Measurements from ENCODE around the gene CFLAR. TPM values are rescaled to one million over a fixed set of nuclear protein-coding genes. Genes with fewer than 3 reads are reported as not detected.

CFLAR gene
- total and polyA plus RNA-seq, 2 of the 4 experiments (the other 2 are of a cell fraction): 29.2 to 59.9 TPM

- peaks cover 39 to 65% of the 10 kb centered on the region in 2 experiments for H3K79me1 ChIP-seq (ENCODE audit: low read depth in 1 of 2, low read length in 2 of 2)
- intact Hi-C loops (cut with micrococcal nuclease) (no loop called here), in situ Hi-C loops (cut with MboI; ENCODE audit: low sequenced_read_pairs) (no loop called here), dilution Hi-C loops (cut with HindIII; ENCODE audit: low sequenced_read_pairs, unreplicated experiment) (no loop called here)
- peaks cover 24% of the 10 kb centered on the region for H3K36me3 ChIP-seq (ENCODE audit: control insufficient read depth, insufficient read depth, low read length)
- ChIA-PET POLR2A (ENCODE audit: unreplicated experiment) (interaction anchor here (0.9 kb wide), 1 partner anchor 14 kb away, joined by 3 read pairs; no protein-coding TSS in a partner anchor), CTCF (no interaction called here)
- no peak overlapping the region for H3K18ac ChIP-seq (ENCODE audit: low read depth, low read length)
- H2BK20ac ChIP-seq (ENCODE audit: low read depth, low read length): 0 out of 2 replicates have a peak overlapping the region, but pooled peaks have one; percentile 6
- no peak overlapping the region for H3K4ac ChIP-seq (ENCODE audit: low read depth, low read length)
- H3K56ac ChIP-seq (ENCODE audit: extremely low read depth, insufficient read depth, low read length): no peak overlapping the region
- peaks cover 23% of the 10 kb centered on the region for H3K9me1 ChIP-seq (ENCODE audit: insufficient read depth, low read length)
- H4K5ac ChIP-seq (ENCODE audit: low read depth, low read length): no peak overlapping the region
- H3K9me3 ChIP-seq (ENCODE audit: control insufficient read depth, insufficient read depth, low read length): no peaks in the 10 kb centered on the region
- H3K4me2 ChIP-seq (ENCODE audit: low read depth, low read length): no peak overlapping the region
- no TSS peak for BruUV-seq (replicated peaks)
- H3K14ac ChIP-seq (replicated peaks; ENCODE audit: low read depth, low read length): no peak overlapping the region
- DNase-seq: no peak
- no peaks in the 10 kb centered on the region for H3K27me3 ChIP-seq (ENCODE audit: control insufficient read depth, insufficient read depth, low read length)
- no peak overlapping the region for H3K23ac ChIP-seq (ENCODE audit: low read depth, low read length)
- no peak overlapping the region for H2AFZ ChIP-seq (replicated peaks; ENCODE audit: low read length, poor library complexity)
- H2BK15ac ChIP-seq (ENCODE audit: low read depth, low read length): no peak overlapping the region
- TF ChIP-seq SMC3 (IDR thresholded peaks at IDR 0.05; ENCODE audit: low read depth, low read length) (no peak), MAZ (IDR thresholded peaks at IDR 0.05; ENCODE audit: borderline replicate concordance, low read depth, low read length) (no peak), ELK1 (IDR thresholded peaks at IDR 0.05; ENCODE audit: borderline replicate concordance, low read depth, low read length) (no peak), RCOR1 (IDR thresholded peaks at IDR 0.05; ENCODE audit: insufficient replicate concordance, low read length) (no peak), MXI1 (IDR thresholded peaks at IDR 0.05; ENCODE audit: borderline replicate concordance, low read depth, low read length) (no peak), CHD1 (IDR thresholded peaks at IDR 0.05; ENCODE audit: low read depth, low read length) (no peak), FOS (IDR thresholded peaks at IDR 0.05; ENCODE audit: low read depth, low read length) (no peak), NFE2L2 (IDR thresholded peaks at IDR 0.05; ENCODE audit: low read depth, low read length) (no peak), CEBPB (IDR thresholded peaks at IDR 0.05; ENCODE audit: low read depth, low read length) (no peak), POLR2A (IDR thresholded peaks at IDR 0.05; ENCODE audit: low read depth, low read length) (no peak), MAFK (IDR thresholded peaks at IDR 0.05; ENCODE audit: low read depth, low read length) (no peak), RFX5 (IDR thresholded peaks at IDR 0.05; ENCODE audit: low read depth, low read length) (no peak), BHLHE40 (IDR thresholded peaks at IDR 0.05; ENCODE audit: low read depth, low read length) (no peak), USF2 (IDR thresholded peaks at IDR 0.05; ENCODE audit: low read depth, low read length) (no peak), RAD21 (IDR thresholded peaks at IDR 0.05; ENCODE audit: low read length) (no peak)
- TF ChIP-seq, protein P1, sequence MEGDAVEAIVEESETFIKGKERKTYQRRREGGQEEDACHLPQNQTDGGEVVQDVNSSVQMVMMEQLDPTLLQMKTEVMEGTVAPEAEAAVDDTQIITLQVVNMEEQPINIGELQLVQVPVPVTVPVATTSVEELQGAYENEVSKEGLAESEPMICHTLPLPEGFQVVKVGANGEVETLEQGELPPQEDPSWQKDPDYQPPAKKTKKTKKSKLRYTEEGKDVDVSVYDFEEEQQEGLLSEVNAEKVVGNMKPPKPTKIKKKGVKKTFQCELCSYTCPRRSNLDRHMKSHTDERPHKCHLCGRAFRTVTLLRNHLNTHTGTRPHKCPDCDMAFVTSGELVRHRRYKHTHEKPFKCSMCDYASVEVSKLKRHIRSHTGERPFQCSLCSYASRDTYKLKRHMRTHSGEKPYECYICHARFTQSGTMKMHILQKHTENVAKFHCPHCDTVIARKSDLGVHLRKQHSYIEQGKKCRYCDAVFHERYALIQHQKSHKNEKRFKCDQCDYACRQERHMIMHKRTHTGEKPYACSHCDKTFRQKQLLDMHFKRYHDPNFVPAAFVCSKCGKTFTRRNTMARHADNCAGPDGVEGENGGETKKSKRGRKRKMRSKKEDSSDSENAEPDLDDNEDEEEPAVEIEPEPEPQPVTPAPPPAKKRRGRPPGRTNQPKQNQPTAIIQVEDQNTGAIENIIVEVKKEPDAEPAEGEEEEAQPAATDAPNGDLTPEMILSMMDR (conservative IDR thresholded peaks at IDR 0.05; ENCODE audit: low read depth, low read length): no peak
- no peak for ATAC-seq (ENCODE audit: low read depth)
- no peak overlapping the region for H2AK9ac ChIP-seq (replicated peaks; ENCODE audit: low read depth, low read length, poor library complexity)
- no peak overlapping the region; a peak in 1 of 4 replicates for H4K8ac ChIP-seq (ENCODE audit: low read depth in 2 of 2, low read length in 2 of 2)
- H2AK5ac ChIP-seq (ENCODE audit: low read depth, low read length): no peak overlapping the region
- no peak overlapping the region for H4K91ac ChIP-seq (ENCODE audit: insufficient read depth, low read depth, low read length)
- H3K4me1 ChIP-seq (ENCODE audit: control insufficient read depth, insufficient read depth, low read length): peaks cover 14% of the 10 kb centered on the region
- no peak overlapping the region for H3K9ac ChIP-seq (ENCODE audit: low read depth, low read length)
- no peak overlapping the region for H3K27ac ChIP-seq (ENCODE audit: insufficient read depth, low read length)
- peaks cover 7% of the 10 kb centered on the region; the same call in 1 of the 2 replicates for H4K20me1 ChIP-seq (ENCODE audit: insufficient read depth, low read length)
- H2BK5ac ChIP-seq (ENCODE audit: low read depth, low read length, poor library complexity, severe bottlenecking): peak overlapping the region; percentile 0
- H3K4me3 ChIP-seq (ENCODE audit: insufficient read depth, low read depth, low read length): no peak overlapping the region
- H2BK120ac ChIP-seq (ENCODE audit: low read depth, low read length): no peak overlapping the region
- WGBS, 2 experiments (ENCODE audit: extremely low coverage in 2 of 2, insufficient read length in 1 of 2): no CpG with 5 or more reads among the region's 1 CpG
Measured at GRCh38 chr2:201132518-201132917, 16.6 kb downstream of the CFLAR start.

All from IMR-90 (cell line).